NT2/D1 (cell line): Measurements from ENCODE around the gene NFE2L1.

ENCODE experiments used
- YY1 ChIP-seq: IDR thresholded peaks from 2 replicates; pipeline ENCODE4 v1.6.1; 2011; ENCODE audit not compliant: insufficient read length, insufficient read depth
- ZNF274 ChIP-seq: IDR thresholded peaks from 2 replicates; pipeline ENCODE4 v1.6.1; 2011; ENCODE audit warnings: mild to moderate bottlenecking, low read depth, low read length

DNA sequence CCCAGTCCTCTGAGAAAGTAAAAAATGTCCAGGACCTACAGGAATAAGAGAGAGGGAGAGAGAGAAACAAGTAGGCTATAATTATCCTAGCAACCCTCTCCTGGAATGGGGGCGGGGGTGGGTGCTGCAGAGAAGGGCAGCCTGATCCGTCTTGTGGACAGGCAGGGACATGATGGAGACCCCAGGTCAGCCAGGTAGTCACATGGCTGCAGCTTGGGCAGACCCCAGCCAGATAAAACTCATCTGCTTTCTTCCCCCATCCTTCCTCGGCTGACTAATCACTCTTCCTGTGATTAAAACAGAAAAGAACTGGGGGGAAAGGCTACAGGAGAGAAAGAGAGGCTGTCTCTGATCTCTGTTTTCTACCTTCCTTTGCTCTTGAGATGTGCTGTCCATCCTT, 43.2 kb upstream of the NFE2L1 start:
- no peak for TF ChIP-seq ZNF274
- no peak for TF ChIP-seq YY1
